Stomach (tissue), 4 donors: ENCODE measurements around the gene GPR4.
A peak's percentile ranks its signal among the peaks of the same experiment; 100 is the strongest.

ENCODE experiments used
- CTCF ChIP-seq, 7 experiments: fragments of 450-650 bp in 4 of 7; fragments of 200-600 bp in 3 of 7; sonication (generic) in 3 of 7; IDR thresholded peaks; one replicate each; pipeline ENCODE4 v1.5.1; 2016 to 2019; ENCODE audit warnings: antibody characterized with exemption in 7 of 7, control low read depth in 2 of 7, mild to moderate bottlenecking in 1 of 7
- EP300 ChIP-seq: sonication (generic); formaldehyde crosslinking; IDR thresholded peaks from one replicate; pipeline ENCODE4 v1.6.1; 2017; ENCODE audit warnings: antibody characterized with exemption
- POLR2A ChIP-seq, 4 donors: fragments of 450-650 bp; IDR thresholded peaks; one replicate each; pipeline ENCODE4 v1.6.1; 2016; ENCODE audit warnings: antibody characterized with exemption in 4 of 4, control low read depth in 2 of 4, mild to moderate bottlenecking in 1 of 4, moderate library complexity in 1 of 4
- POLR2AphosphoS5 ChIP-seq, 3 donors: sonication (generic); formaldehyde crosslinking; IDR thresholded peaks; one replicate each; pipeline ENCODE4 v1.6.1; 2016; ENCODE audit warnings: antibody characterized with exemption in 3 of 3

GRCh38 chr19:45584332-45585157 lies 17.5 kb downstream of the GPR4 start, which contains the start of gene OPA3:
- peak in 2 of 7 experiments; percentile 32 to 38 for TF ChIP-seq CTCF (IDR thresholded peaks at IDR 0.05)
- peak; percentile 83 to 93 (median 92) for TF ChIP-seq POLR2AphosphoS5 (IDR thresholded peaks at IDR 0.05)
- peak in 1 of 4 donors; percentile 31 for TF ChIP-seq POLR2A (IDR thresholded peaks at IDR 0.05)
- peak; percentile 85 for TF ChIP-seq EP300
